Smooth muscle cell (in vitro differentiated cells): ENCODE data around the gene RTKN. TPM values are rescaled to one million over a fixed set of nuclear protein-coding genes. Genes with fewer than 3 reads are reported as not detected.

Experiments used
- DNase-seq: peaks from one replicate; lab custom pipeline; 2025; ENCODE audit not compliant: unreplicated experiment; lab: John Stamatoyannopoulos, UW
- H2AFZ ChIP-seq: fragments of 200-600 bp; sonication (generic); 2 replicates; pipeline ENCODE4 v1.6.0; 2016; ENCODE audit warnings: antibody characterized with exemption, low read depth, mild to moderate bottlenecking
- H3F3A ChIP-seq: fragments of 200-600 bp; sonication (generic); 2 replicates; pipeline ENCODE4 v1.6.0; 2017; ENCODE audit warnings: antibody characterized with exemption, low read depth
- H3K27ac ChIP-seq: fragments of 200-600 bp; sonication (generic); 2 replicates; pipeline ENCODE4 v1.5.1; 2016; ENCODE audit warnings: low read depth, mild to moderate bottlenecking
- H3K27me3 ChIP-seq: fragments of 200-600 bp; sonication (generic); 2 replicates; pipeline ENCODE4 v1.6.1; 2016; ENCODE audit warnings: low read depth, mild to moderate bottlenecking
- H3K36me3 ChIP-seq: fragments of 200-600 bp; sonication (generic); 2 replicates; pipeline ENCODE4 v1.5.1; 2016; ENCODE audit warnings: low read depth
- H3K4me1 ChIP-seq: fragments of 200-600 bp; sonication (generic); 2 replicates; pipeline ENCODE4 v1.5.1; 2016; ENCODE audit warnings: low read depth
- H3K4me2 ChIP-seq: fragments of 200-600 bp; sonication (generic); 2 replicates; pipeline ENCODE4 v1.6.0; 2016; ENCODE audit warnings: mild to moderate bottlenecking
- H3K4me3 ChIP-seq: fragments of 200-600 bp; sonication (generic); 2 replicates; pipeline ENCODE4 v1.5.1; 2016; ENCODE audit warnings: mild to moderate bottlenecking
- H3K79me2 ChIP-seq: fragments of 200-600 bp; sonication (generic); 2 replicates; pipeline ENCODE4 v1.6.0; 2016; ENCODE audit warnings: low read depth, mild to moderate bottlenecking
- H3K9ac ChIP-seq: fragments of 200-600 bp; sonication (generic); 2 replicates; pipeline ENCODE4 v1.6.0; 2016; ENCODE audit warnings: low read depth
- H3K9me3 ChIP-seq: fragments of 200-600 bp; sonication (generic); replicated peaks from 2 replicates; pipeline ENCODE4 v1.5.1; 2016; ENCODE audit warnings: low read depth
- H4K20me1 ChIP-seq: fragments of 200-600 bp; sonication (generic); 2 replicates; pipeline ENCODE4 v1.6.0; 2016; ENCODE audit warnings: low read depth
- WGBS: methylation state at CpG from one replicate; pipeline ENCODE4 v1.1.7; 2016; ENCODE audit warnings: low lambda C conversion rate; 5-methylcytosine and 5-hydroxymethylcytosine counted together
- polyA plus RNA-seq: library from polyadenylated mRNA; unstranded; fragments of >200 nt; fragmentation: Nextera tagmentation; extraction: Ambion mirVana; gene quantifications from 2 replicates; pipeline ENCODE4 v1.2.1, GENCODE V29; 2016
- total RNA-seq: library from RNA; depleted of rRNA; stranded (reverse); fragments of >200 nt; gene quantifications from 2 replicates; pipeline ENCODE4 v1.2.3, GENCODE V29; 2014
- TF ChIP-seq, protein P1 (sequence below): fragments of 200-600 bp; sonication (generic); IDR thresholded peaks from 2 replicates; pipeline ENCODE4 v1.5.1; 2017; ENCODE audit warnings: borderline replicate concordance, mild to moderate bottlenecking, antibody characterized with exemption; ENCODE audit not compliant: insufficient read depth, poor library complexity, severe bottlenecking

The RTKN gene
- total and polyA plus RNA-seq, 2 experiments from 2014 or later = 31.4 to 60.5 TPM

DNA sequence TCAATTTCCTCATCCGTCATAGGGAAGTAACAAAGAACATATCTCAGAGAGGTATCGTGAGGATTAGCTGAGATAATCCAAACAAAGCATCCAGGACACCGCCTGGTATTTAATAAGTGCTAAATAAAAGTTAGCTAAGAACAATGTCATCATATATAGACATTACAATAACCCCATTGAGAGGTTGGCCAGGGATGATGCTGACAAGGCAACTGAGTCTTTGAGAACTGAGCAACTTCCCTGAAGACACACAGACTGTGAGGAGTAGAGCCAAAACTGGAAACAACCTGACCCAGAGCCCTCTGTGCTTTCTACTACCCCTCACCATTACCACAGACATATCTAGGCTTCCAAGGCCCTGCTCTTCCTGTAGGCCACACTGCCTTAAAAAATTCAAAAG, 60.0 kb downstream of the RTKN start:
- H3K4me2 ChIP-seq = no peak overlapping the region
- H3K4me1 ChIP-seq = peaks cover 23% of the 10 kb centered on the region
- H3K27me3 ChIP-seq = no peaks in the 10 kb centered on the region
- no peak overlapping the region for H2AFZ ChIP-seq
- TF ChIP-seq, protein P1, sequence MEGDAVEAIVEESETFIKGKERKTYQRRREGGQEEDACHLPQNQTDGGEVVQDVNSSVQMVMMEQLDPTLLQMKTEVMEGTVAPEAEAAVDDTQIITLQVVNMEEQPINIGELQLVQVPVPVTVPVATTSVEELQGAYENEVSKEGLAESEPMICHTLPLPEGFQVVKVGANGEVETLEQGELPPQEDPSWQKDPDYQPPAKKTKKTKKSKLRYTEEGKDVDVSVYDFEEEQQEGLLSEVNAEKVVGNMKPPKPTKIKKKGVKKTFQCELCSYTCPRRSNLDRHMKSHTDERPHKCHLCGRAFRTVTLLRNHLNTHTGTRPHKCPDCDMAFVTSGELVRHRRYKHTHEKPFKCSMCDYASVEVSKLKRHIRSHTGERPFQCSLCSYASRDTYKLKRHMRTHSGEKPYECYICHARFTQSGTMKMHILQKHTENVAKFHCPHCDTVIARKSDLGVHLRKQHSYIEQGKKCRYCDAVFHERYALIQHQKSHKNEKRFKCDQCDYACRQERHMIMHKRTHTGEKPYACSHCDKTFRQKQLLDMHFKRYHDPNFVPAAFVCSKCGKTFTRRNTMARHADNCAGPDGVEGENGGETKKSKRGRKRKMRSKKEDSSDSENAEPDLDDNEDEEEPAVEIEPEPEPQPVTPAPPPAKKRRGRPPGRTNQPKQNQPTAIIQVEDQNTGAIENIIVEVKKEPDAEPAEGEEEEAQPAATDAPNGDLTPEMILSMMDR = no peak
- H3K4me3 ChIP-seq = no peak overlapping the region
- H3K9ac ChIP-seq = no peak overlapping the region
- H3K36me3 ChIP-seq = no peaks in the 10 kb centered on the region
- peaks cover 95% of the 10 kb centered on the region for H4K20me1 ChIP-seq
- no peak for DNase-seq
- 96% methylated on average over 3 of the region's 3 CpGs for WGBS
- H3K79me2 ChIP-seq = peaks cover 95% of the 10 kb centered on the region
- no peak overlapping the region for H3K27ac ChIP-seq
- H3K9me3 ChIP-seq = no peaks in the 10 kb centered on the region
- no peaks in the 10 kb centered on the region for H3F3A ChIP-seq

DNA sequence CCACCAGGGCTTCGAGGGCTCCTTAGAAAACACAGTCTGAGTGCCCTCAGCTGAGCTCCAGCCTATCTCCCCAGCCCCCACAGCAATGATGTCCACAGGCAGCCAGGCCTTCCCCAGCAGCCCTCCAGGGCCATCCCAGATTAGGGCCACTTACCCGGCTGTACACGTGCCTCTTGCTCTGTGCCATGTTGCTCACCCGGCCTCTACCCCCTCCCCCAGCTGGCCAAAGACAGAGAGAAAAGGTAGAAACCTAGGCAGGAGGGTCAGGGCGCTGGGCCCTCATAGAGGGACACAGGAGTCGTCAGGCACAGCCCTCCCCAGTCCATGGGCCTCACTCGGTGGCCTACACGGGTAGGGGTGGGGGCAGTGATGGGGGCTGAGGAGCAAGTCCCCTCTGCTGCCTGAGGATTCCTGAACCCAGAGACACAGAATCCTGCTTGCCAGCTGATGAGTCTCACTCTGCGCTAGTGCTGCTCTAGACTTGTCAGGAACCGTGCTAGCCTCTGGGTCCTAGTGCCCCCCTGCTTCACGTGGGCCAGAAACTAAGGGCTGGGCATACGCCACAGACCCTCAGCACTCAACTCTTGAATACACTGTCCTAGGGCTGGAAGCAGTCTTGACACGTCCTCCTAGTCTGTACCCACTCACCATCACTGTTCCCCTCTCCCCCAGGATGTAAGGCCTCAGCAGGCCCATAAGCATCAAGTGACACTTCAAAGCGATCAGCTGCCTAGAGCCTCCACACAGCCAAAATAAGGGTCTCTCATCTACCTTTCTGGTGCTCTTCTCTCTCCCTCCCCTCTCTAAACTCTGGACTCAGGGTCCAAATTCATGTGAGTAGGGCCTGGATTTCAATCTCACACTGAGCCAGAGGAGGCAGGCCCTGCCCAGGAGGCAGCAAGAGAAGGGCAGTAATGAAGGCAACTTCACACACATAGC, 61.6 kb downstream of the RTKN start, which contains the start of gene DCTN1:
DCTN1 (minus strand) TSS at position 461 of the 939 bp plus-strand sequence; CDS start at position 187, 274 bp downstream.
- Histone ChIP-seq H3F3A (no peaks in the 10 kb centered on the region), H3K4me2 (peak within 1 kb of the TSS; percentile 85), H3K36me3 (no peaks in the 10 kb centered on the region), H3K4me1 (peaks cover 25% of the 10 kb centered on the region), H3K27ac (peak within 1 kb of the TSS; percentile 77), H4K20me1 (peaks cover 81% of the 10 kb centered on the region), H2AFZ (peak within 1 kb of the TSS; percentile 10), H3K79me2 (peaks cover 82% of the 10 kb centered on the region), H3K9ac (peak within 1 kb of the TSS; percentile 38), H3K9me3 (no peaks in the 10 kb centered on the region), H3K27me3 (no peaks in the 10 kb centered on the region), H3K4me3 (peak within 1 kb of the TSS; percentile 46)
- TF ChIP-seq, protein P1 = no peak
- peak; percentile 32 for DNase-seq
- WGBS = 22% methylated on average over 14 of the region's 14 CpGs

DNA sequence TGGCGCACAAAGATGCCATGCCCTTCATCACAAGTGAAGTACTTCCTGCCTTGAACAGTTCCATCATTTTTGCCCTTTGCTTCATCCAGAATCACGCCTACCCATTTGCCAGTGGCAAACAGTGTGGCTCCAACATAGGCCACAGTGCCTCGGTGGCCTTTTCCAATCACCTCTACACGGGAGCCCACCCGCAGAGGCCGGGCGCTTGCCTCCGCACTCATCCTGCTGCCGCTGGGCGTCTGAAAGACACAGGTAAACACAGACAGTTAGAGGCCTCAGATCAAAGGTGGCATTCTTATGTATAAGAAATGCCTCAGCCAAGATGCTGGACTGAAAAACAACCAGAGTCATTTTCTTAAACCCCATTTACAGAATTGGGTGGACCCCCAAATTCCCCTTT, 63.7 kb downstream of the RTKN start:
- Histone ChIP-seq H3K9ac (no peak overlapping the region), H3K4me1 (peaks cover 36% of the 10 kb centered on the region), H3K36me3 (no peaks in the 10 kb centered on the region), H3K4me3 (no peak overlapping the region), H4K20me1 (peaks cover 80% of the 10 kb centered on the region), H3K4me2 (no peak overlapping the region), H3K9me3 (no peaks in the 10 kb centered on the region), H3K27ac (no peak overlapping the region), H3K79me2 (peaks cover 73% of the 10 kb centered on the region), H3F3A (no peaks in the 10 kb centered on the region), H3K27me3 (no peaks in the 10 kb centered on the region), H2AFZ (no peak overlapping the region)
- DNase-seq = no peak
- TF ChIP-seq, protein P1 = no peak
- WGBS = 97% methylated on average over 10 of the region's 10 CpGs
